Cerebellar cortex (tissue), 1 donor: ENCODE data around the gene DGKI.

Source experiments
- DNase-seq: peaks from one replicate; pipeline ENCODE4 v3.0.0-alpha.2; 2015; ENCODE audit warnings: low spot score

Gene DGKI

DNA sequence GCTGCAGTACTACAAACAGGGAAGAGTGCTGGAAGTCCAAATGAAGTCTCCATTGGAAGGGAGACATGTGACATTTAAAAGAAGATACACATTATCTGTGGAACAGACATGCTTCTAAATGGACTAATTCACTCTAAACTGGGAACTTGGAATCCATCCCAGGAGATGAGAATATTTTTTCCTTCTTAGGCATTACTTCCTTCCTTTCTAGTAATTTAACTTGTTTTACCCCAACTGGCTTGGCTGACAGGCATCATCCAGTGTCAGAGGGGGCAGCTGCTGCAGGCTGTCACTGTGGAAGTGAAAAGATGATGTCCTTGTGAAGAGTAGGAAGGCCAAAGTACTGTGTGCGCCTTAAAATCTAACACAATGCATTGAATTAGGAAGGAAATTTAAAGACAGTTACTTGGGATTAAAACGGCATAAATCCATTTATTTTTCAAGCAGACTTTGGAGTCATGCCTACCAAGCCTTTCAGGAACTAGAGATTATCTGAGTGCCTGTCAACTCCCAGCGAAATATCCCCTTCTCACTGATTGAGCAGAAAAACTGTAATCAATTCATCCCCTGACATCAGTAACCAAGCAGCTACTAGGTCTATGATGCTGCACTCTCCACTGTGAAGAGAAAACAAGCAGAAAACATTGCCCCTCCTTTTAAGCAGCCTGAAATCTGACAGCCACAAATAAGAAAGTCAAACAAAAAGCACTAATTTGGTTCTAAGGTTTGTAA, 161.2 kb downstream of the DGKI start:
- no peak for DNase-seq

DNA sequence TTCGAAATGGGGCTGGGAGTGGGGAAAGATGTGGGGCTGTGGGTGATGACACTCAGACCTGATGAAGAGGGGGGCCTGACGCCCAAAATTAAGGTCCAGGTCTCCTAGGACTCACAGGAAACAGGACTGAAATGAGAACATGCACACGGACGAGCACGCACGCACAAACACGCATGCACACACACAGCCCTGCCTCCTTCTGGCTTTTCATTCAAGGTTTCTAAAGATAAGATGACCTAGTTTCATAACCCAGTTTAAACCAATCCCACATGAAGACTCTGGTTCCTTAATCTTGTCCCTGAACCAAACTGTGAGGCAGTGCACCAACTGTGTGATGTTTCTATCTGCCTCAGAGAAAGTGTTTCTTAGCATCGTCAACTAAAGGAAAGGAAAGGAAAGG, 162.0 kb downstream of the DGKI start:
- DNase-seq: no peak

DNA sequence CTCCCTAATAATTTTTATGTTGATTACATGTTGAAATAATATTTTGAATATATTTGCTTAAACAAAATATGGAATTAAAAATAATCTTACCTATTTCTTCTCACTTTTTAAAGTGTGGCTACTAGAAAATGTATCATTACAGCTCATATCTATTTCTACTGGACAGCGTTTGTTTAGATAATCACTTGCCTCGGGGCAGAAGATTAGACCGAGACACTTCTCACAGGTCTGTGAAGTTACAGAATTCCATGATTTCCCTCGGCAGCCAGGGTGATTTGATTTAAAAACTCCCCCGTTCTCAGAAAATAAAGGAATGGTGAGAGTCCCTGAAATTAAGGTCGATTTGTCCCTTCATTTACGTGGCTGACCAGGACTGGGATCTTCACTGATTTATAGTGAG, 162.5 kb downstream of the DGKI start:
- DNase-seq: no peak

DNA sequence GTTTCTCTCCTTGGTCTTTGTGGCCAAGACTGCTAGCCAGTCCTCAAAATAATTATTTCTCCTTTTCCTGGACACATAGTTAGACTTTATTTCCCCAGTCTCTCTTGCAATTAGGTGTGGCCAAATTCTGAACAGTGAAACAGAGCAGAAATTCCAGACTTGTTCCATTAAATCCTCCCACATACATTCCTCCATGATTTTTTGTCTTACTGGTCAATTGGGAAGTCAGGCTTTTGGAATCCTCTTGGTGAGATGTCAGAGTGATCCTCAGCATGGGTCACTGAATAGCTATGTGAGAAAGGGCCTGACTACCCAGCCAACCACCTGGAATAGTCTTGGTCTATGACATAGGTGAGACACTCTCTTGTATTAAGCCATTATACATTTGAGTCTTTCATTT, 164.2 kb downstream of the DGKI start:
- DNase-seq: no peak

DNA sequence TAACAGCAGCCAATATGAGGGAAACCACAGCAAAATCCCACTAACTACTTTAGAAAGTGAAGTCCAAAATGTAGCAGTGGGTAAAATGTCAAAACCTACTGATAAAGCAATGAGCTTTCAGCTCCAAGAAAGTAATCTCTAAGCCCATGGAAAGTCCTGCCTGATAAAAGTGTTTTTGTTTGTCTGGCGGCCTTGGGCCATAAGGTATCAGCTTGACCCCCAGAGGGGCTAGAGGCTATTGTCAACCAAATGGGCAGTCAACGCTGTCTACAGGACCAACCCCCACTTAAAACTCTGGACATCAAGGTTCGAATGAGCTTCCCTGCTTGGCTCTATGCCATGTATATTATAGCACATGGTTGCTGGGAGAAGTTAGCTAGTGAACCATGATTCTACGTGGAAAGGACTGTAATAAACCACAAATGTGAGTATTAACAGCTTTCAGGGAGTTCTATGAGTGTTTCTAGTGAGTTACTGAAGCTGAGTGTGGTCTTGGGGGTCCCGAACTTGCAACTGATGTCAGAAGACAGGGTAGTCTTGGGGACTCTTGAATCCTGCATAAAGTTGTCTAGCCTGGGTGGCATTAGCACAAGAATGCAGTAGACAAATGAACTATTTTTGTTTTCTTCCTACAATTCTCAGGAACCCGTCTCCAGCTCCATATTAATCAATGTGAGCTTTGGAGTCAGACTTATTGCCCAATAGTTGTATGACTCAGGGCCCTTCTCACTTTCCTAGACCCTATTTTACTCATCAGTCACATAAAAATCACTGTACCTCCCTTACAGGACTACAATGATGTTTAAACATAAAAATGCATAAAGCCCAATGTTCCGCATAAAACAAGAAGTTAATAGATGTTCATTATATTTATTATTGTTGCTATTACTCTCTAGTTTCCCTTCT, 164.9 kb downstream of the DGKI start:
- DNase-seq: no peak

DNA sequence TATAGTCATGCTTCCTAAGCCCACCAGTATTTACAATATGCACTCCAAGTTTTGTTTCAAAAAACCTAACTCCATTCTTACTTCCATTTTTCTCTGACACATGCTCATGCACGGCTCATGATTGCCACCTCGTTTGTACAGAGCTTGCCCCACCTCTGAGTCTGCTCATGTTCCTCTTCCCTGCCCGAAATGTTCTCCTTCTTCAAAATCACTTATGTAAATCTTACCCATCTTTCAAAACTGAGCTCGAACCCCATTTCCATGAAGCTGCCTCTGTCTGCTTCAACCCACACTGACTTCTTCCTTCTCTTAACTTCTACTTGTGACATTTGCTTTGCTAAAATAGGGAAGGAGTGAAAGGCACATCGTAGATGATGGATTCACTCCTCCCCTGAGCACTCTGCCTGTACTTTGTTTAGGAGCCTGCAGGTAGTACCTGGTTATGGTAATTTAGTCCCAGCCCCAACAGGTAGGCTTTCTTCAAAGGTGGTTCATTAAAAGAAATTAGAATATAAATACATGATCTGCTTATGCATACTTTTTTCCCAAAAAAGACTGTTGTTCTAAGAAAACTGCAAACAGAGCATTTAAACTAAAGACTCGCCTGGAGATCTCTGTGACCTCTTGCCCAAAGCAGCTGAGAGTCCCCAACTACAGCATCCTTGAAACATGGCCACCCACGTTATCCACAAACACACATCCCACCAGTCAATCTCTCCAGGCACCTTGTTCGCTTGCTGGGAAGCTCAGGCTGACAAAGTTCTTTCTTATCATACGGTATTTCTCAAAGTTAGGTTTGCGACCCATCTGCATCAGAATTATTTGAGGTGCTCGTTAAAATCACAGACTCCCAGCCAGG, 172.0 kb downstream of the DGKI start:
- DNase-seq: no peak

DNA sequence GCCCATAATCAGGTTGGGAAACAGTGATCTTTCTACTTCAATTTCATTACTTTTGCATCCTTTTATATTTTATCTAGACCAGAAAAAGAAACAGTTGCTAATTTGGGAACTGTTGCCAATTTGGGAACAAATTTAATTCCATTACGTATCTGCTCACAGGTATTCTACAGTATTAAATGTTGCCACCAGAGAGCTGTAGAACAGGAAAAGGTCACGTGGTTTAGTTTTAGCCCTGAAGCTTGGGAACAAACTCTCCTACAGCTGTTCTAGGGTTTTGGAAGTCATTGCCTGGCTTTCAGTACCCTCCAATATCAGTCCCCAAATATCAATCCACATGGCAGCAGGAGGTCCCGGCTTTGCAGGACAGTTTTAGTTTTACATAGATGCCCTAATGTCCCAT, 172.7 kb downstream of the DGKI start:
- no peak for DNase-seq

DNA sequence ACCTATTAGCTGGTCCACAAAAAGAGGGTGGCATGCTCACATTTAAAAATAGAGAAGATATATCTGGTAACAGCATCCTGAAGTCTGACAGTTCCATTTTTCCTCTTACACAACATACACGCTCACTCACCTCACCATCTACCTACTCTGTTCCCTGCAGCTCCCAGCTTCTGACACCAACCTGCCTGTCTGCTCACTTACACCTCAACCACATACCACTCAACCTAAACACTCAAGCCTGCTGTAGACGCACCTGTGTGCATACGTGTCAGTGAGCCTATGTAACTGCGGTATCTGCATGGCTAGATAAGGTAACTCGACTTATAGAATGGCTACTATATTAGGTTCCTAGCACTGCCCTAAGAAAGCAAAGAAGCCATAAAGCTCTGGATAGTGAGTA, 174.9 kb downstream of the DGKI start:
- DNase-seq: no peak

DNA sequence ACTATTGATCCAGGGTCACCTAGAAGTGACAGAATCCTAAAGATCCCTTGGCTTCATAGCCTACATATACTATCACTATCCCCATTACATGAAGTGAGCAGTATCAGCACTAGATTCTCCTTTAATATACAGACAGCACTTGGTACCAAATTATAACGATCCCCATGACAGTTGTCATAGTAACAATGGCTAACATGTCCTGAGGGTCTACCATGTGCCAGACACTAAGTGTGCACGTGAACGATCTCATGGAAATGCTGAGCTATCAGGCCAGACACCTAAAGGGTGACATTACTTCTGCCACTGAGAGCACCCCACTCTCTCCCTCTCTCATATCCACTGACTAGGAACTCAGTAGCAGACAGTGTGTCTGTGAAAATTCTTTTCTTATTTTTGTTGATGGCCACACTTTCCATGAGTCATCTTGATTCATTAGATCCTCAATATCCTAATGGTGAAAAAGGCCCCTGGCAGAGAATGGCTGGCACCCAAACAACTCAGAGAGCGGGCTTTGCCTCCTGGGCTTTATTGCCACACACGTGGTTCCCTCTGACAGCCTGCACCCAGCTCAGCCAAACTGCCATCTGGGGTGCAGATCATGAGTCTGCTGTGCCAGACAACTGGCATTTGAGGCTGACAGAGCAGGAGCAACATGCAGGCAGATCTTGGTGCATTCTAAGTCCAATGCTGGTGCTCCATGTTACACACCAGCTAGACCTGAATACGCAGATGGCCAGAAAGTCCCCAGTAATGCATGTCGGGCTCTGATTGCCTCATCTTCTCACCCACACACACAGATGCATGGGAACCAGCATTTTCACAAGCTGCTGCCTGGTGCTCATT, 176.3 kb downstream of the DGKI start:
- peak; percentile 43 for DNase-seq

DNA sequence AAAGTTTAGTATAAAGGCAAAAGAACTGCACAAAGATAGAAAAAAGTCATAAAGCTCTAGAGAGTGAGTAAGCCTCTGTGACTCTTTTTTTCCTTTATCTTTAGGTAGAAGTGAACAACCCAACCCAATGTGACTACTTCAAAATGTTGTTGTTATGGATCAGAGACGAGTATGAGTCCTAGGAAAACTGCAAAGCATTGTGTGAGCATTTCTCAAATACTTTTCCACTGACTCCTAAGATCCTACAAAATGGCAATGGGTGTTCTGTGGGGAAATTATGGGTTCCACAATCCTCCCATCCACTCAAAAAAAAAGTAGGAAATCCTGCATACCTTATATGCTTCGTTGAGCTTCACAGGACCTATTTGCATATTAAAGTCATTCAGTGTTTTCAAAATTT, 177.1 kb downstream of the DGKI start:
- DNase-seq: no peak

DNA sequence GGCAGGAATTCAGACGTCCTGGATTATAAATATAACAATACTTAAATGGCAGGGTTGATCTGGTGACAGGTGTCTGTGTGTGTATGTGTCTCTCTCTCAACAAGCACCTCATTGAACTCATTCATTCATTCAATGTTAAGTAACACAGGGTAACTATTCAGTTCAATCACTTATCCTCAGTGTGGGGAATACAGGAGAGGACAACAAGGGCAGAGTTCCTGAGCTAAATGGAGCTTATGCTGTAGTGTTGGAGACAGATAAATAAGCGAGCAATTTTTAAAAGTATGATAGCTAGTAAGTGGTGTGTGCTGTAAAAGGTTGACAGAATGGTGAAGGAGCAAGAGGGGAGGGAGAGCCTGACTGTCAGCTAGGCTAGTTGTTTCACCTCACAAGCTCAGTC, 178.4 kb downstream of the DGKI start:
- DNase-seq: no peak

DNA sequence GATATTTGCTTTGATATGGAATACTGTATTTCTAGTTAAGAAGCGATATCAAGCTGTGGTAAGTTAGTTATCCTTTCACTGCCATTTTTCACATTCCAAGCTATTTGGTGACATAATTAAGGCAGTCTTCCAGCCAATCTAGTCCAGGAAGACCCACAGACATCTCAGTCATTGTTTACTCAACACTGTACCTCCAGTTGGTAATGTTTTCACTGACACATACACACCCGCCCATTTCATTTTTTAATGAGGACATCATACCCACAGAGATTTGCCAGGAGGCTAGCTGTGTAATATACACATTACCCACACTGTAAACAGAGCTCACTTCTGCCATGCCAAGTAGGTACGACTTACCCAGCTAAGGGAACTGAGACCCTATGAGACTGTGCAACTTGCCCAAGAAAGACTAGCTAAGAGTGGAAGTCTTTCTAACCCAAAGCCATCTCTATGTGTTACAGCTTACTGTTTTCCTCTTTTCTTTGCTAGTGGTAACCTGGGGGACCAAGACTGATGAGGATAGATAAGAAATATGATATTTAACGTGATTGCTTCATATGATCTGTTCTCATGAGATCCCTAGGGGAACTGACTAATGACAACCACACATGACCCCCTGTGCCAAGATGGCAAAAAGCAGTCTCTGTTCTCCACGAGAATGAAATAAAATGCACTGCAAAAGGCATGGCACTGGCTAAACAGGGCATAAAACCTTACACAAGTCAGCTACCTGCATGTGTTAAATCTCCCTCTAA, 179.0 kb downstream of the DGKI start:
- no peak for DNase-seq

DNA sequence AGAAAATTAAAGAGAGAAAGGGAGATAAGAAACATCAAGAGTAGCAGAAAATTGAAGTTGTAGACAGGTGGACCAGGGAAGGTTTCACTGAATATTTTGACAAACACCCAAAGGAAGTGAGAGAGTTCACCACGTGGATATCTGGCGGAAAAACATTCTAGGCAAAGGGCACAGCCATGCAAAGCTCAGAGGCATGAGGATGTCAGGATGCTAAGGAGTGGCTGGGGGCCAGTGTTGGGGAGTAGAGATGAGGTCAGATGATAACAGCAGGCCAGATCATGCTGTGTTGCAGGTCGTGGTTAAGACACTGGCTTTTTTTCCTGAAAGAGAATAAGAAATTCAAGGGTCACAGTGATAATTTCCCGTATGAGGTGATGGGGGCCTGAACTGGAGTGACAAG, 181.9 kb downstream of the DGKI start:
- no peak for DNase-seq

DNA sequence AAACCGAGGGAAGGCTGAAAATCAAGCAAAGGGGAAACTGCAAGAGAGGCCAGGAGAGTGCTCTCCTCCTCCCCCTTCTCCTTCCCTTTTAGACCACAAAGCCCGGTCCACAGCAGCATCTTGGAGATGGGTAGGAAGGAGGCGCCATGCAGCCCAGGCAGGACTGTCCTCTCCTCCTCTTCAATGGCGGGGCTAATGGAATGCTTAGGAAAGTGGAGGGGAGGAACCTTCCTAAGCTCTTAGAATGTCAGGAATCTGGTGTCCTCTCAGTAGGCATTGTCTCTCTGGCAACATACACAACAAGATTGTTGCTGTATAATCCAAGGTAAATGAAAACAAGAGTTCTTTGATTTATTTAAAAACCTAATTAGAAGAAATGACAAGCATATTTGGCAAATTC, 185.1 kb downstream of the DGKI start:
- DNase-seq: no peak

DNA sequence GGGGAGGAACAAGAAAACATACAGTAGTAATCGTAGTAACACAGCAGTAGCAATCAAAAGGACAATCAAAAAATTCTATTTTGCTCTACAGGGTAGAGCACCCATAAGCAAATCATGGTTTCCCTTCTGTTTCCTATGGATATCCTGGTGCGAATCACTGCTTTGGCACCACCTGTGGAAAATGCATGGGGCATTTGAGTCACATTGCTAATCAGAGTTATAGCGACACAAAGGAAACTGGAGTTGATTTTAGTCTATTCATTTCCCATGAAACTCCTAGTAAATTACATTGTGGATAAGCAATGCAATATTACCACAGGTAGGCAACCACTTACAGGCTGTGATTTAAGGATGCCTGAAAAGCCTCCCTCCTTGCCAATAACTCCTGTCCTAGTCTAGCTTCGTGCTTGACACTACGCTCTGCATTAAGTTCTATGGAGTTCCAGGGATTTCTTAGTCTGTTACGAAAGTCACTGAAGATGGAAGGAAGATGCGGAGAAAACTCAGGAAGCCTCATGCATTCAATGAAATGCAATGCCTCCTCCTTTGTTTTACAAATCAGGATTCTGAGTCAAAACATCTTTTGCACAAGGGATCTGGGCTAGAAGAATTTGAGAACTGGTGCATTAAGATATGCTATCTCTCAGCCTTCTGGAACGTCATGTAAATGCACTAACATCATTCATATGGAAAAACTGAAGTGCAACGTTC, 188.4 kb downstream of the DGKI start:
- no peak for DNase-seq

DNA sequence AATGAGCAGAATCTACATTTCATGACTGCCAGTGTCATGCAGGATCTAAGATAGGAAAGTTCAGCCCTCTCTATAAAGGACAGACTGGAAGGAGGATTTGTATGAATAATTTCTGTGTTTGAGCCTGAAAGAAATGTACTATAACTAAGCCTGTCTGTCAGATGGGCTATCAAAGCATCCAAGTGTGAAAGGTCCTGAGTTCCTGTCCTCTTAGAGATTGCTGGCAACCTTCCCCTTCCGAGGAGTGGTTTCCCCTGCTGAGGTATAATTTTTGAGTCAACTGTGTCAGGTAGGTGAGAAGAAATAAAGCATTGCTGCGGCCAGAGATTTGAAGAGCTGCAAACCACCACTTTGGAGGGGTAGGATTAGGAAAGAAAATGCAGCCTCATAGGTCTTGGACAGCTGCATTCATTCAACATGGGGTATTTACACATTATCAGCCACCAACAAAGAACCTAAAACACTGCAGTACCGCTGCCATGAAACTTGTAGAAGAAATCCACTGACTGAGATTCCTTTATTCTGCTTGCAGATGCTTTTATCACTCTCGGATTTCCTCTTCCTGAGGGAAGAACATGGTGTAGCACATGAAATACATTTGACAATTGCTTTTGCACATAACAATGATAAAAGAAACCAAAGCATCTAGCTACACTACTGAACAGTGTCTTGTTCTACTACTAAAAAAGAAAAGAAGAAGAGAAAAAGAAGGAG, 189.1 kb downstream of the DGKI start:
- DNase-seq: peak; percentile 32

DNA sequence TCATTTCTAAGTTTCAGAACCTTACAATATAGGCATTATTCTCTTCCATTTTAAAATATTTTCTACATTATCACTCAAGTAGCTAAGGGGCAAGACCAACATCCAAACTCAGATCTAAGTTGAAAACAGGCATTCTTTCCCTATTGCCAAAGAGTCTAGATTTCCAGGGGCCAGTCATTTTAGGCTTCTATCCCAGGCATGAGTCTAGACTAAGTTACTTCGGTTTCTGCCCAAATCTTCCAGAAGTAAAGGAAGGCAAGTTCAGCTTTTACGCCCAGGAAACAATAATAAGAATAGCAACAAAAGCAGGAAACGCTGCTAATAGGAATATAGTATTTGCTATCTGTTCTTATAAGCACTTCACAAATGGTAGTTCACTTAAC, 189.9 kb downstream of the DGKI start:
- no peak for DNase-seq

DNA sequence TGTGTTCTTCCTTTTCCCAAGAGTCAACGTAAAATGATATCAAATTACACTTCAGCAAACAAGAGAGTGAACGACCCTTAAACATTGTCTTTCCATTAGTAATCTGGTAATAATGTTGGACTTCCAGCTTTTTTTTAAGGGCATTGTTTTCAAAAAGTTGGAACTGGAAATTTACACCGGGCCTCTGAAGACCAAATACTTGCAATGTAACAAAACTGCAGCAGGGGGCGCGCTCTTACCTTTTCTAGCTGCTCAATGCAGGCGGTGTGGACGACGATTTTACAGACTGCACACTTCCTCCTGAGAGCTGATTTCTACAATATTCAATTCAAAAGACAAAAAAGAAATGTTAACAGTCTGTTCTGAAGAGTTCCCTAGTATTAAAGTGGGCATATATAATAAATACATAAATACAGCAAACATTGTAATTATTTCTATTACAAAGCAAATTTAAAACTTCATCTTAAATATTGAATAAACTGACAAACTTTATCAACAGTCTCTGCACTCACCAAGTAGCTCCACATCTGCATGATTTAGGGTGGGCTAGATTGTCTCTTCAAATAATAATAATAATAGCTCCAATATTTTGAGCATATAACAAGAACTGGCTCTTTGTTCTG, 190.4 kb downstream of the DGKI start:
- peak; percentile 81 for DNase-seq

DNA sequence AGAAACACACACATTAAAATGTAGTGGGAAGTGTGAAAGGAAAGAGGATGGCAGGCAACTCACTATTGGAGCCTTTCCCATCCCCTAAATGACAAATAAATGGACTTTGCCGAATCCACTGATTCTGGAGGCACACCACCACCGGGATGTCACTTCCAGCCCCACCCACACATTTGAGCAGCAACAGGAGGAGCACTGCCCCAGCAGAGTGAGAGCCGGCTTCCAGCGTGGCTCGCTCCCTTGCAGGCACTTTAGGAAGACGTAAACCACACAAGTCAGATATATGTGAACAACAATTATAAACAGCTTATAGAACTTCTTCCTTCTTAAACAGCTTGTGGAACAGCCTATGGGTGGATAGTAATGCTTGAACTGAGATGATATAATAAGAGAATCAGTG, 191.0 kb downstream of the DGKI start:
- DNase-seq: no peak
